Measurements from ENCODE around the gene ZBTB21. TPM values are rescaled to one million over a fixed set of nuclear protein-coding genes. Genes with fewer than 3 reads are reported as not detected.

ZBTB21 gene
- 10 to 100 TPM in 1 of 2 donors, 1 to 10 TPM in 1; 5.7 to 14.7 TPM for total RNA-seq
- long read RNA-seq, full-length matches to known transcripts = 1 of 3 reads
- long read RNA-seq, partial matches to known transcripts = 0 of 3 reads
- long read RNA-seq, other reads (novel, unspliced or antisense) = 2 of 3 reads

- intact Hi-C loops (cut with DNase I) = loop anchor here (5.0 to 10.0 kb wide), 4 partner anchors 78 to 125 kb away; no protein-coding TSS in a partner anchor
- ATAC-seq (peak; percentile 95 to 97), DNase-seq (peak; percentile 99)
These were observed at the start of gene ZBTB21 for GRCh38 chr21:42009831-42010506. ZBTB21 (minus strand) TSS chr21:42010360; CDS start chr21:41994095, 16,265 bp downstream.

- no peak for DNase-seq
- no peak for ATAC-seq
These were observed 49.6 kb upstream of the ZBTB21 start for GRCh38 chr21:42059721-42060120.

DNA sequence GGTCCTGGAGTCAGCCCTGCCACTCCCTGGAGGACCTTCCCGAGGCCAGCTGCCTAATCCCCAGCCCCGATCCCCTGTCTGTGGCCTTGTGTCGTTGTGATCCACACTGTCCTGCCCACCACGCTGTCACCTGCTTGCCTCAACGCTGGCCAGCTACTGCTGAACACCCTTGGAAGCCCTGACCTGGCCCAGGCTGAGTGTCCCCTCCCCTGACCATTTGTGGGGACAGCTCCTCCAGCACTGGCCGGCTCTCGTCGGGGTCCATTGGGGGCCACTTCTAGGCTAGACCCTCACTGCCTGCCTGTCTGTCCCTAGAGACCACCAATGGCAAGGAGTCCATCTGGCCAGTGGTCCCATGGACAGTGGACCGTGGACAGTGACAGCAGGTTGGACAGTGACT lies 49.0 kb upstream of the ZBTB21 start:
- DNase-seq (no peak), ATAC-seq (no peak)
- intact Hi-C loops (cut with DNase I) = no loop called here

More at GRCh38 chr21:42059721-42060120, 49.6 kb upstream of the ZBTB21 start:
- intact Hi-C loops (cut with DNase I) = no loop called here

DNA sequence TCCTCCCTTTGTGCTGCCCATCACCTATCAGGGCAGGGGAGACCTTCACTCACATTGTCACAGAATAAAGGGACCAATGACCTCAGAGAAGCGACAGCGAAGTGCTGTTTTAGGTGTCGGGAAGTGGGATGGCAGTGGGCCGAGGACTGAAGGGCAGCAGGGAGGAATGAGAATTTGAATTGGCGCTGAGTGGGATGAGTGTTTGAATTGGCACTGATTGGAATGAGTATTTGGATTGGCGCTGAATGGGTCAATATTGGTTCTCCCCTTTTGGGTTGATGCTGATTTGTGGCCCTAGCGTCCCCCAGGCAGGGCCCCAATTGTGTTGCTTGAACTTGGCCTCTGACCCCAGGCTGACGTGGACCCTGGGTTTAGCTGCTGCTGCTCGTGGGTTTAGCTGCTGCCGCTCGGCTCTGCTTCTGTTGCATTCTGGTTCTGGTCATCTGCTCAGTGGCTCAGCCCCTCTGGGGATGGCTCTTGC lies 48.5 kb upstream of the ZBTB21 start:
- ATAC-seq (no peak), DNase-seq (no peak)
- intact Hi-C loops (cut with DNase I) = no loop called here

GRCh38 chr21:42057851-42058437 lies 47.8 kb upstream of the ZBTB21 start:
- no peak for DNase-seq
- ATAC-seq = no peak
- intact Hi-C loops (cut with DNase I) = no loop called here

DNA sequence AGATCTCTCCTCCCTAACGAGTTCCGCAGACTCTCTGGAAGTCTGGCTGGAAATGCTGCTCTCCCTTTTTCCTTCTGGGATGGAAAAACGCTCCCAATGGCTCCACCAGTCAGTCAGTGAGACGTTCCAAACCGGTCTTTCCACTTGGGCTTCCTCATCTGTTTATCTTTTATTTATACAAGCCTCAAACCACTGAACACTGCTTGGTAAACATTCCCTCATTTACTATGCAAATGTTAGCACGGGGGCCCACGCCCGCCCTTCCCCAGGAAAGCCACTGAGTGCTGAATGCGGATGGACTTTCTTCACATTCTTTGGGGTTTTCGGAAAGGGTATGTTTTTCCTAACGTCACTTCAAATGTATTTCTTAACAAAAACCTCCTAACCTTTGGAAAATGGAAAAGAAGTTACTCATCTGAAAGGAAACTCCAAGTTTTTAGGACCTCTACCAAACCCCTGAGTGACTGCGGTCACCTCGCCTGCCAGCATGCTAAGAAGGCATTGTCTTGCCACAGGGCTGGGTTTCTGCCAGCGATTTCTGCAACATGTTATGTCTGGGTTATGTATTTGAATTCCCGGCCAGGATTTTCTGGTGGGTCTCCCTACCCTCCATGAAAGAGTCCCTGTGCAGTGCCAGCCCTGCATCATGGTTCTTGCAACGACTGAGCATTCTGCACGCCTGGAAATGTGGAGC lies 47.0 kb upstream of the ZBTB21 start:
- intact Hi-C loops (cut with DNase I) = no loop called here
- peak; percentile 12 to 38 for ATAC-seq
- peak; percentile 67 for DNase-seq

DNA sequence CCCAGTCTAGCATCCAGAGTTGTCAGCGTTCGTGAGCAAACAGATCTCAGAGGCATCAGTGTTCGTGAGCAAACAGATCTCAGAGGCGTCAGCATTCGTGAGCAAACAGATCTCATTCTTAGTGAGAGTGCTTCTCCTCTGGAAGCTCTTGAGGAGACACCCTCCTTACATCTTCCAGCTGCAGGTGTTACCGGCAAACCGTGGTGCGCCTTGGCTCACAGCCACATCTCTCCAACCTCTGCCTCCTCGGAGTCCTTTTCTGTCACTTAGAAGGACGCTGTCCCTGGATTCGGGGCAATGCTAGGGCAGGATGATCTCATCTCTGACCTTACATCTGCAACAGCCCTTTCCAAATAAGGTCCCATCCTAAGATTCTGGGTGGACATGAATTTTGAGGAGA lies 46.3 kb upstream of the ZBTB21 start:
- DNase-seq = no peak
- no peak for ATAC-seq
- intact Hi-C loops (cut with DNase I) = no loop called here

DNA sequence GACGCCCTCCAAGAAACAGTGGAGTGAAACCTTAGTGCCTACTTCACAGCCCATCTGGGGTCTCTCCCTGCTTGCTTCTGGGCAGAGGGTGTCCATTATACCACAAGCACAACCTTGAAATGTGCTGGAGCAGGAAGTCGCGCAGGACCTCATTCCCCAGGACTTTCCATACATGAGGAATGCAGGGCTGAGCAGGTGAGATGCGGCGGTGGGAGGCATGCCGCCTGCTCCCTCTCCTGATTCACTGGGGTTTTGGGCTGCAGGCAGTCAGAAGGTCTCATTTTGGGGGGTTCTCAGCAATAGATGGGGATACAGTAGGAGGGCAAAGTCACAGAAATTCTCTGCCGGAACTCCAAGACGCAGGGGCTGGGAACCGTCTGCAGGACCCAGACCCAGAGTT lies 45.3 kb upstream of the ZBTB21 start:
- ATAC-seq (no peak), DNase-seq (no peak)
- intact Hi-C loops (cut with DNase I) = no loop called here

- ATAC-seq (peak in 1 of 2 donors; percentile 30), DNase-seq (peak; percentile 50)
- intact Hi-C loops (cut with DNase I) = no loop called here
These were observed 41.6 kb upstream of the ZBTB21 start for GRCh38 chr21:42051788-42052187.

DNA sequence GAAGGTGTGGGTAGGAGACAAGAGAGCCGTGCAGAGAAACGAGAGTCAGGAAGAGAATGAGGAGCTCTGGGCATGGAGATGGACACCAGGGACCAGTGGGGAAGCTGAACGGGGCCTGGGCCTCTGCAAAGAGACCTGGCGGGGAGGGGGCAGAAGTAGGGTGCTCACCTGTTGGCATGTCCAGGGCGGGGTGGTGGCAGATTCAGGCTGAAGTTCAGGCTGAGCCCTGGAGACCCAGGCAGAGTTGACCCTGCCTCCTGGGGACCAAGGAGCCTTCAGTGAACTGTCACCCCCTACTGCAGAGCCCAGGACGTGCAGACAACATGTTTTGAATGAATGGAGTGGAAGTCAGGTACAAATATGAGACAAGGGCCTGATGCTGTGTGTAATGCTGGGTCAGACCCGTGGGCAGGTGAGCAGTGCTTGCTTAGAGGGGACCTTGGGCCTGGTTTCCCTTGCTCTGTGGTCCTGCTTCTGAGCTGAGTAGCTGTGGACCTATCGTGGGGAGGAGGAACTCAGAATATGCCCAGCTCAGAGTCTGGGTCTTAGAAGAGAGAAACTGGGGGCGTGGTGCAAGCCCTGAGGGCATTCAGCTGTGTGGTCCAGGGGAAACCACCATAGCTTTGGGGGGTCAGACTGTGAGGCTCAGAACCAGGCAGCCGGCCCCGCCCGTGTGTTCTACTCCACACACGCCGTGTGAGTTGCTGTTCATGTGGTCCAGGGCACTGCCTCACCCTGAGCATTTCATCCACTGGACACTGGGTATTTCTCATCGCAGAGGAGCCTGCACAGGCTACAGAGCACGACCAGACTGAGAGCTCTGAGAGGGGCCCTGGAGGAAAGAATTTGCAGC lies 39.6 kb upstream of the ZBTB21 start:
- DNase-seq = no peak
- no peak for ATAC-seq
- intact Hi-C loops (cut with DNase I) = no loop called here

DNA sequence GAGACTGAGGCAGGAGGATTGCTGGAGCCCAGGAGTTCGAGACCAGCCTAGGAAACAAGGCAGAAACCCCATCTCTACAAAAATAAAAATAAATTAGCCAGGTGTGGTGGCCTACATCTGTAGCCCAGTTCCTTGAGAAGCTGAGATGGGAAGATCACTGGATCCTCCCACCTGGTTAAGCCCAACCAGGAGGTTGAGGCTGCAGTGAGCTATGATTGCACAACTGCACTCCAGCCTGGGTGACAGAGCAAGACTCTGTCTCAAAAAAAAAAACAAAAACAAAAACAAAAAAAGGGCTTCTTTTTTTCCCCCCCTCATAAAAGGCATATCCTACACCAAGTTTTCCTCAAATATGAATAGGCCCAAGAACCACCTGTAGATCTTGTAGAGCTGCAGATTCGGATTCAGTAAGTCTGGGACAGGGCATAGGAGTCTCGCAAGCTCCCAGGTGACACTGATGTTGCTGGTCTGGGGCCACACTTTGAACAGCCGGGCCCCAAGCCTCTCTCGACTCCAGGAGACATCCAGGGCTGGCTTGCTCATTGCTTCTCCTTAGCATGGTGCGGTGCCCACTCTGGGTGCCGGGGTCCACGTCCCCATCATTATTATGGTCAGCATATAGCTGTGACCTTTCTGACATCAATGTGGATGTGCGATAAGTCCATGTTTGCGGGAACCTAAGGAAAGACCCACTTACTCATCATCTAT lies 38.9 kb upstream of the ZBTB21 start:
- ATAC-seq (no peak), DNase-seq (no peak)
- intact Hi-C loops (cut with DNase I) = no loop called here

DNA sequence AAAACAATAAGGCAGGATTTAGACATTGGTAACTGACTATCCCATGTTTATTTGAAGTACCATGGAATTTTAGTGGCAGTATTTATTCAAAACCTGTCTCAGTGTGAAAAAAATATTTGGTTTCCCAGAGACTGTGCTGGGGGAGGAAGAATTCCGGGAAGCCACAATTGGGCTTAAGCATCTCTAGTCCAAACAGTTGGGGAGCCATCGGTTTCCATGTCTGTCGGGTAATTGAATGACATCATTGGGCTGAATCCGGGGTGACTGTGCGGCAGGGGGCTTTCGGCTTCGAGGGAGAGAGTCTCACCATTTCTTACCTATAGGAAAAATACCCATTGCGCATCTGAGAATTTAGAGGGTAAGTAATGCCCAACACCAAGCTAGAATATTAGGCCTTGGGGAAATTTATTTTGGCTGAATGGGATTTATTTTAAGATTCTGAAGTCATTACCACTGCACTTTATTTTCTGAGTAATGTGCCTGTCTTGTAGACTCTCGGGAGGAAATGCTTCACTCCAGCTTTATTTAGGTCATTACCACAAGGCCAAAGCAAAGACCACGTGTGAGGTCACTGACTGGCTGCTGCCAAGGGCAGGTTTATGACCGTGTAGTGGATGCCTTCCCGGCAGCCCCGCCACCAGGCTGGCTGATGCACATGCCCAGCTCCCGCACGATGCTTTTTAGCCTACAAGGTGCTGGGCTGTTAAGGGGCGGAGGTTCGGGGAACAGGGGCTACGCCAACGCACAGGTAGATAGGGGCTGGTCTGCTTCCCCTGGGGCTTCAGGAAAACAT lies 37.9 kb upstream of the ZBTB21 start:
- intact Hi-C loops (cut with DNase I) = no loop called here
- ATAC-seq (peak; percentile 82 to 92), DNase-seq (peak; percentile 75)

- intact Hi-C loops (cut with DNase I) = no loop called here
- no peak for DNase-seq
- no peak for ATAC-seq
These were observed 34.8 kb upstream of the ZBTB21 start for GRCh38 chr21:42044871-42045495.

DNA sequence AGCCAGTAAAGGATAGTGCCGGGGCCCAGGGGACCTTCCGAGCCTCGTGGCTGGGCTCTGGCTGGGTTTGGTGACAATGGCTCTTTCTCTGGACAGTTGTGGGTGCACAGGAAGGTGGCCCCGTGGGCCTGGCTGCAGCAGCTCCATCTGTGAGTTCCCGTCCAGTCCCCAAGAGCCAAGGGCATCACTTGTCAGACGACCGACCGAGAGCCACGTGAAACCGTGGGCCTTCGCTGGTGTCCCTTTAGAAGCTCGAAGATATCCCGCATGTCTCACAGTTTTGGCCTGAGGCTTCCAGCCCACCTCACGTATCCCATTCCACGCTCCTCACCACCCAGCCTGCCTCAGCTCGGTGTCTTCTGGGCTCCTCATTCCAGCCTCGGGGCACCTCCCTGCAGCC lies 33.8 kb upstream of the ZBTB21 start:
- intact Hi-C loops (cut with DNase I) = no loop called here
- ATAC-seq = no peak
- DNase-seq = no peak

DNA sequence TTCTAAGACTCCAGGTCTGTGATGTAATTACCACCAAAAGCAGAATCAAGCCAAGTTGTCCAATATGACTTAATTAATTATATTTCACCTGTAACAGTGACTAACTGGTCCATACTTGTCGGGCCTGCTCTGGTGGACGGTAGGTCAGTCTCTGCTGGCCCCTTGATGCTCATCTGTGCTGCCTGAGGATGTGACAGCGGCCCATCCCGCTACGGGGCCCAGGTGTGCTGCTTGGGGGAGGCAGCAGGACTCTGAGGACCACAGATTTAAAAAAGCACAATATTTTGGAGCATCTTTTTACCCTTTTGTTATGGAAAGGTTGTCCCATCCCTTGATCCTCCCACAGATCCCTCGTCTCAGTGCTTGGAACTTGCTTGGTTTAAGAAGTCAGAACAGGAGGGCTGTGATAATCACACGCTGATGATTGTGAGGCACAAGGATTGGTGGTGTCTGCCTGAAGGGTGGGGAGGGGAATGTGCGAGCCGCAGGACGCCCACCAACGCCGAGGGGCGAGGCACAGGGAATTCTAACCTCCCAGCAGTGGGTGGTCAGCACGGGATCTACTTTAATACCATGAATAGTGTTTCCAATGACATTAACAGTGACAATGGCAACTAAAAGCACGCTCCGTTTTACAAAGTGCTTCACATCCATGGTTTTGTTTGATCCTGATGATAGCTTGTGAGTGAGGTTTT lies 33.2 kb upstream of the ZBTB21 start:
- ATAC-seq = no peak
- no peak for DNase-seq
- intact Hi-C loops (cut with DNase I) = no loop called here

DNA sequence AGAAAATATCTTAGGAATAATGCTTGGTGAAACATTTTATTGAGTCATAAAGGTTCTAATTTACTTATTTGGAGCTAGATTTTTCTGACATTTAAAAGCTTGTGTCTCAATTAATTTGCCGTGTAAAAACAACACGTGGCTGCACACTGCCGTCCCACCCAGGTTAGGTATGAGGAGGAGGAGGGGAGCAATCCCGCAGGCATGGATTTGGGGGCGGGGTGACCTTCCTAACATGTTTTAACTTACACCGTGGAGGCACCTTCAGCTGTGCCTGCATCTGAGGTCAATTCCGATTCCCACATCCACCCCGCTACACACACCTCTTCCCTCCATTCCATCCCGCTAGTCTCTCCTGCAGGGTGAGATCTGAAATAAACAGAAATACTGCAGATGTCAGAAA lies 32.5 kb upstream of the ZBTB21 start:
- intact Hi-C loops (cut with DNase I) = no loop called here
- DNase-seq (no peak), ATAC-seq (no peak)

- intact Hi-C loops (cut with DNase I) = no loop called here
These were observed 31.6 kb upstream of the ZBTB21 start for GRCh38 chr21:42041711-42042110.

More at GRCh38 chr21:42041711-42042110, 31.6 kb upstream of the ZBTB21 start:
- DNase-seq = no peak
- no peak for ATAC-seq

All from left cardiac atrium (tissue), 4 donors.